Body of pancreas (tissue), 4 donors: ENCODE data around the gene RIMS1. TPM values are rescaled to one million over a fixed set of nuclear protein-coding genes. Genes with fewer than 3 reads are reported as not detected.

Source experiments
- ATAC-seq: fragments of 150-250 bp; one replicate; pipeline ENCODE4 v1.9.1; 2016
- DNase-seq, 4 donors: peaks; one replicate each; pipeline ENCODE4 v3.0.0-alpha.2; 2019
- H3K27ac ChIP-seq, 4 donors: fragments of 200-600 bp; sonication (generic); 1 replicate in 3 of 4; 2 replicates in 1 of 4; pipeline versions ENCODE4 v1.5.1 to v1.6.1; 2016 to 2019; ENCODE audit warnings: mild to moderate bottlenecking in 1 of 4, mixed read lengths in 1 of 4, moderate library complexity in 1 of 4
- H3K27me3 ChIP-seq, 2 donors: fragments of 200-600 bp; sonication (generic); one replicate each; pipeline ENCODE4 v1.6.0; 2016; ENCODE audit warnings: mild to moderate bottlenecking in 1 of 2
- H3K36me3 ChIP-seq, 2 donors: fragments of 200-600 bp; sonication (generic); replicated peaks in 1 of 2; 2 replicates each; pipeline ENCODE4 v1.5.1; 2016; ENCODE audit warnings: low read depth in 2 of 2; ENCODE audit not compliant: insufficient read depth in 1 of 2
- H3K4me1 ChIP-seq: fragments of 200-600 bp; sonication (generic); one replicate; pipeline ENCODE4 v1.6.0; 2016
- H3K4me3 ChIP-seq, 2 donors: fragments of 200-600 bp; sonication (generic); 1 replicate in 1 of 2; 2 replicates in 1 of 2; pipeline ENCODE4 v1.5.1; 2016 to 2019
- H3K9me3 ChIP-seq, 3 donors: fragments of 200-600 bp; sonication (generic); 1 replicate in 2 of 3; 2 replicates in 1 of 3; pipeline ENCODE4 v1.5.1; 2016
- POLR2A ChIP-seq, 3 donors: fragments of 450-650 bp; IDR thresholded peaks; one replicate each; pipeline ENCODE4 v1.6.1; 2016; ENCODE audit warnings: antibody characterized with exemption in 3 of 3, mild to moderate bottlenecking in 2 of 3
- WGBS, 2 donors: methylation state at CpG; one replicate each; pipeline ENCODE4 v1.1.5; 2017; 5-methylcytosine and 5-hydroxymethylcytosine counted together
- intact Hi-C: fragments of 100-400 bp; cut with DNase I; formaldehyde crosslinking; loops from one replicate; pipeline ENCODE4 v1.15.1; 2023
- total RNA-seq, 2 donors: library from RNA; depleted of rRNA; stranded (reverse); fragments of >200 nt; gene quantifications; one replicate each; pipeline ENCODE4 v1.1.0, GENCODE V29; 2016
- TF ChIP-seq, protein P1 (sequence below), 7 experiments: fragments of 450-650 bp in 4 of 7; fragments of 200-600 bp in 3 of 7; sonication (generic) in 3 of 7; IDR thresholded peaks; one replicate each; pipeline ENCODE4 v1.5.1; 2016 to 2019; ENCODE audit warnings: antibody characterized with exemption in 7 of 7

Gene RIMS1
- total RNA-seq, 2 donors from 2014 or later: 0.78 to 5.9 TPM

DNA sequence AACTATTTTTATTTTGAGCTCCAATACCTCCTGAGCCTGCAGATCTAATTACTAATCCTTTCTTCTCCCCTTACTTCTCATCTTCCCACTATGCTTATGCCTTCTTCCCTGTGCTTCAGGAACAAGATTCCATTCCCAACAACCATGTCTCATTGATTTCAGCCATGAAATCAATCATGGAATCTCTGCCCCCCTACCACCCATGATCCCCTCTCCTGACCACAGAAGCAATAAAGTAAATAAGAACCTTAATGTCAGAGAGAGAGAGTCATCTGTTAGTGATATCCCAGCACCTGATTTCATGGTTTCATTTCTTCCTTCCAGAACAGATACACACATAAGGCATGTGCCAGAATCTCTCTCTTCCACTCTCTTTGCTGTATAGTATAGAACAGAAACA lies 395.9 kb downstream of the RIMS1 start:
- Histone ChIP-seq H3K4me1 (no peaks in the 10 kb centered on the region), H3K27me3 (no peaks in the 10 kb centered on the region), H3K4me3 (no peak overlapping the region), H3K36me3 (no peaks in the 10 kb centered on the region), H3K9me3 (no peaks in the 10 kb centered on the region), H3K27ac (no peak overlapping the region)
- ATAC-seq (no peak), DNase-seq (no peak)
- intact Hi-C loops: no loop called here
- no peak for TF ChIP-seq POLR2A (IDR thresholded peaks at IDR 0.05)
- TF ChIP-seq, protein P1, sequence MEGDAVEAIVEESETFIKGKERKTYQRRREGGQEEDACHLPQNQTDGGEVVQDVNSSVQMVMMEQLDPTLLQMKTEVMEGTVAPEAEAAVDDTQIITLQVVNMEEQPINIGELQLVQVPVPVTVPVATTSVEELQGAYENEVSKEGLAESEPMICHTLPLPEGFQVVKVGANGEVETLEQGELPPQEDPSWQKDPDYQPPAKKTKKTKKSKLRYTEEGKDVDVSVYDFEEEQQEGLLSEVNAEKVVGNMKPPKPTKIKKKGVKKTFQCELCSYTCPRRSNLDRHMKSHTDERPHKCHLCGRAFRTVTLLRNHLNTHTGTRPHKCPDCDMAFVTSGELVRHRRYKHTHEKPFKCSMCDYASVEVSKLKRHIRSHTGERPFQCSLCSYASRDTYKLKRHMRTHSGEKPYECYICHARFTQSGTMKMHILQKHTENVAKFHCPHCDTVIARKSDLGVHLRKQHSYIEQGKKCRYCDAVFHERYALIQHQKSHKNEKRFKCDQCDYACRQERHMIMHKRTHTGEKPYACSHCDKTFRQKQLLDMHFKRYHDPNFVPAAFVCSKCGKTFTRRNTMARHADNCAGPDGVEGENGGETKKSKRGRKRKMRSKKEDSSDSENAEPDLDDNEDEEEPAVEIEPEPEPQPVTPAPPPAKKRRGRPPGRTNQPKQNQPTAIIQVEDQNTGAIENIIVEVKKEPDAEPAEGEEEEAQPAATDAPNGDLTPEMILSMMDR (IDR thresholded peaks at IDR 0.05): no peak

DNA sequence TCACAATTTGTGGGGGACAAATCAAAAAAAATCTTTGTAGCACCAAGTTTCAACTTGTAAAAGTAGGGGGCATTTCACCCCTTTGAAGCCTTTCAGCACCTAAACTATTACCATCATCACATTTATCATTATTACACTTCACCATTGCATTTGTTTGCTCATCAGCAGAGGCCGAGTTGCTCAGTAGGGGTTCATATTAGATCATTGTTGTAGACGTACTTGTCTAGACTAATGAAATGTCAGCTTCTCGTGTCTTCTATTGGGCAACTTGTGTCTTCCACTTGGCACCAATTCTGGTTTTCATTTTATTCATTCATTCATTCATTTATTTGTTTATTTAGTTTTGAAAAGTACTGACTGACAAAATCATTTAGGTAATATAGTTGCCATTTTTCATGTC lies 397.2 kb downstream of the RIMS1 start:
- H3K4me3 ChIP-seq: no peak overlapping the region
- intact Hi-C loops: no loop called here

DNA sequence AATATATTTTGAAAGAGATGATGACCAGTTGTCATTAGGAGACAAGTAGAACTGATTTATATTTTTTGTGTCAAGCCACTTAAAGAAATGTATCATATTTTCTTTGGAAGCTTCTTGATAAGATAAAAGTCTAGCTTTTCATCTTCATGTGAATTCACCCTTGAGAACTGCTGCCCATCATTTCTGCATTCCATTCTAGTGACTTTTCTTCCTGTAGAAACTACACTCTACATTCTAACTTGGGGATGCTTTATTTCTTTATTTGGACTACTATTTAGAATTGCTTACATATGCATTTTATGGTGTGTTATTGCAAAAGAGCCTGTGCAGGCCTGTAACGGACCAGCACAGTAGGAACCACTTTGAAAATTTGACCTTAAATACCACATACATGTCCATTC lies 400.6 kb downstream of the RIMS1 start:
- ATAC-seq (no peak), DNase-seq (no peak)
- Histone ChIP-seq H3K27me3 (no peaks in the 10 kb centered on the region), H3K36me3 (no peaks in the 10 kb centered on the region), H3K27ac (no peak overlapping the region), H3K4me3 (no peak overlapping the region), H3K9me3 (no peaks in the 10 kb centered on the region), H3K4me1 (no peaks in the 10 kb centered on the region)
- 84 to 92% methylated on average over 1 of the region's 1 CpG for WGBS, 2 donors
- TF ChIP-seq, protein P1 (IDR thresholded peaks at IDR 0.05): no peak
- TF ChIP-seq POLR2A (IDR thresholded peaks at IDR 0.05): no peak
- intact Hi-C loops: no loop called here

More for the DNA sequence above, 397.2 kb downstream of the RIMS1 start:
- 73 to 77% methylated on average over 3 of the region's 3 CpGs for WGBS, 2 donors
- Histone ChIP-seq H3K36me3 (no peaks in the 10 kb centered on the region), H3K9me3 (no peaks in the 10 kb centered on the region), H3K27me3 (no peaks in the 10 kb centered on the region), H3K27ac (no peak overlapping the region), H3K4me1 (no peaks in the 10 kb centered on the region)
- DNase-seq: no peak
- TF ChIP-seq, protein P1 (IDR thresholded peaks at IDR 0.05): no peak
- no peak for TF ChIP-seq POLR2A (IDR thresholded peaks at IDR 0.05)
- no peak for ATAC-seq

DNA sequence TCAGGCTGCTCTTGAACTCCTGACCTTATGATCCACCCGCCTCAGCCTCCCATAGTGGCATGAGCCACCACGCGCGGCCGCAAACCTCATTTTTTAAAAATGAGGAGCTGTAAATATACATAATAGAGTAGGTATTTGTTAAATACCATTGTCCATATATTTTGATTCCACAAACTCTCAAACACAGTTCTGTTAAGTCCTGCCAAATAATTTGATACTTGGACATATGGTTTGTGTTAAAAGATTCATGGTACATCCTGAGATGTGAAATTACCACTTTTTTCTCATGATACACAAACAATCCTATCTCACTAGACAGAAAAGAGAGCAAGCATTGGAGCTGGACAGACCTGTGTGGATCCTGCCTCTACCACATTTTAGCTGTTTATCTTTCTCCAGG lies 401.5 kb downstream of the RIMS1 start:
- Histone ChIP-seq H3K36me3 (no peaks in the 10 kb centered on the region), H3K27me3 (no peaks in the 10 kb centered on the region), H3K9me3 (no peaks in the 10 kb centered on the region), H3K27ac (no peak overlapping the region), H3K4me1 (no peaks in the 10 kb centered on the region), H3K4me3 (no peak overlapping the region)
- 93% methylated on average over 5 of the region's 5 CpGs for WGBS, 2 donors
- intact Hi-C loops: no loop called here
- TF ChIP-seq, protein P1 (IDR thresholded peaks at IDR 0.05): no peak
- TF ChIP-seq POLR2A (IDR thresholded peaks at IDR 0.05): no peak
- DNase-seq (no peak), ATAC-seq (no peak)

DNA sequence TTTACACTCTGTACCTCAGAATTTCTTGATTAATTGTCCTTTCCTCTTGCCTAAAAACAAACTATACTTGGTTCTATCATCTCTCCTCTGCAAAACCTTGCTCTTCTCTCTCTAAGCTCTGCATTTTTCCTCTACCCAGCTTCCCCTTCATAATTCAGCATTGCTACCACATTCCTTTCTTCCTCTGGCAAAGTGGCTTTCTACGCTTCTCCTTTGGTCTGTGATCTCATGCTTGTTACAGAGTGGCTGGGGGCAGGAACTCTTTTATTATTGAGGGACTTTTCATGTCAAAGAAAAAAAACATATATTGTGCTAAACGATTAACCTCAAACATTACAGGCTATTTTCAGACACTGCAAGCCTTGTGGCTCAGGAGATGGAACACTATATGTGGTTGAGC lies 402.2 kb downstream of the RIMS1 start:
- H3K36me3 ChIP-seq: no peaks in the 10 kb centered on the region
- no peaks in the 10 kb centered on the region for H3K4me1 ChIP-seq
- ATAC-seq: no peak
- DNase-seq: no peak
- intact Hi-C loops: no loop called here
- H3K9me3 ChIP-seq: no peaks in the 10 kb centered on the region
- no peaks in the 10 kb centered on the region for H3K27me3 ChIP-seq
- 64 to 75% methylated on average over 2 of the region's 2 CpGs for WGBS, 2 donors
- H3K4me3 ChIP-seq: no peak overlapping the region
- no peak for TF ChIP-seq POLR2A (IDR thresholded peaks at IDR 0.05)
- TF ChIP-seq, protein P1 (IDR thresholded peaks at IDR 0.05): no peak
- H3K27ac ChIP-seq: no peak overlapping the region
